OCI-M1 (cell line): ENCODE results near the gene IRF3.

ENCODE experiments used
- DNase-seq: peaks from one replicate; lab custom pipeline; 2025; lab: John Stamatoyannopoulos, UW

IRF3 gene

GRCh38 chr19:49665351-49666119 is at the start of gene IRF3, which contains the start of gene BCL2L12:
Gene IRF3 (minus strand): TSS chr19:49665857. CDS start chr19:49664838, 1,019 bp downstream.
Gene BCL2L12 (plus strand): TSS chr19:49665933. CDS start chr19:49666693, 760 bp downstream.
- DNase-seq, result peak; percentile 99

- DNase-seq, result no peak
These were observed 47.7 kb upstream of the IRF3 start for GRCh38 chr19:49713236-49713845.

GRCh38 chr19:49712397-49712859 is 46.8 kb upstream of the IRF3 start:
- DNase-seq, result peak; percentile 72

GRCh38 chr19:49710372-49710951 is 44.8 kb upstream of the IRF3 start:
- DNase-seq, result no peak

DNA sequence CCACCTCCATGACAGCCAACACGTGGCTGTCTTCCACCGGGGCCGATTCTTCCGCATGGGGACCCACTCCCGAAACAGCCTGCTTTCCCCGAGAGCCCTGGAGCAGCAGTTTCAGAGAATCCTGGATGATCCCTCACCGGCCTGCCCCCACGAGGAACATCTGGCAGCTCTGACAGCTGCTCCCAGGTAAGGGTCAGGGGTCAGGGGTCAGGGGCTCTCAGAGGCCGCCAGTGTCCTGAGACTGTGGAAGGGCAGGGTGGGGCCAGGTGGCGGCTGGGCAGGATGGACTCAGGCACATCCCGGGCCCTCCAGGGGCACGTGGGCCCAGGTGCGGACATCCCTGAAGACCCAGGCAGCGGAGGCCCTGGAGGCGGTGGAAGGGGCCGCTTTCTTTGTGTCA is 40.3 kb upstream of the IRF3 start:
- no peak for DNase-seq

DNA sequence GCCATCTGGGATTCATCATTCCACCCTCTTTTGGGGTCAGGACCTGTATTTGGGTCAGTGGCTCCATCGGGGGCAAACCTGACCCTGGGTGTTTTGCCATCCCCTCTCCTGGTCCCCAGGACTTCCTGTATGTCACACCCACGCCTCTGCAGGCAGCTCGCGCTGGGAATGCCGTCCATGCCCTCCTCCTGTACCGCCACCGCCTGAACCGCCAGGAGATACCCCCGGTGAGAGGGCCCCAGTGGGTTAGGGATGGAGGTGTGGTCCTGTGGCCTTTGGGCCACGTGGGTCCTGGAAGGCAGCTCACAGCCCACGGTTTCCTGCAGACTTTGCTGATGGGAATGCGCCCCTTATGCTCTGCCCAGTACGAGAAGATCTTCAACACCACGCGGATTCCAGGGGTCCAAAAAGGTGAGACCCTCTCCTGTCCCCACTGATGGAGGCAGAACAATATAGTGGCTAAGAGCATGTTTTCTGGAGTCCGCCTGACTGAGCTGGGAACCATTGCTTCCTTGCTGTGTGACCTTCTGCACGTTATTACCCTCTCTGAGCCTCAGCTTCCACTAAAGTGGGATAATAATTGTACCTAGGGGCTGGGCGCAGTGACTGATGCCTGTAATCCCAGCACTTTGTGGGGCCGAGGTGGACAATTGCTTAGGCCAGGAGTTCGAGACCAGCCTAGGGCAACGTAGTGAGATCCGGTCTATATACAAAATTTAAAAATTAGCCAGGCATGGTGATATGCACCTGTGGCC is 39.4 kb upstream of the IRF3 start:
- DNase-seq, result no peak

GRCh38 chr19:49701271-49701786 is 35.7 kb upstream of the IRF3 start:
- DNase-seq, result no peak

- DNase-seq, result no peak
These were observed 34.9 kb upstream of the IRF3 start for GRCh38 chr19:49700563-49700962.

DNA sequence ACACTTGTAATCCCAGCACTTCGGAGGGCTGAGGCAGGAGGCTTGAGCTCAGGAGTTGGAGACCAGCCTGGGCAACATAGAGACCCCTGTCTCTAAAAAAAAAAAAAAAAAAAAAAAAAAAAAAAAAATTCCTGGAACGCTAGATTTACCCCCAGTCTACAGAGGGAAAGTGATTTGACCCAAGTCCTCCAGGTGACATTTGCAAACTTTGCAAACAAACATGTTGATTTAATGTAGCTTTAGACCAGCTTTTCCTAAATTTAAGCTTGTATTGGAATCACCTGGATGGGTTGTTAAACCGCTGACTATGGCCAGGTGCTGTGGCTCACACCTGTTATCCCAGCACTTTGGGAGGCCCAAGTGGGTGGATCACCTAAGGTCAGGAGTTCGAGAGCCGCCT is 33.7 kb upstream of the IRF3 start:
- no peak for DNase-seq

- DNase-seq, result no peak
These were observed 31.2 kb upstream of the IRF3 start for GRCh38 chr19:49696865-49697264.

DNA sequence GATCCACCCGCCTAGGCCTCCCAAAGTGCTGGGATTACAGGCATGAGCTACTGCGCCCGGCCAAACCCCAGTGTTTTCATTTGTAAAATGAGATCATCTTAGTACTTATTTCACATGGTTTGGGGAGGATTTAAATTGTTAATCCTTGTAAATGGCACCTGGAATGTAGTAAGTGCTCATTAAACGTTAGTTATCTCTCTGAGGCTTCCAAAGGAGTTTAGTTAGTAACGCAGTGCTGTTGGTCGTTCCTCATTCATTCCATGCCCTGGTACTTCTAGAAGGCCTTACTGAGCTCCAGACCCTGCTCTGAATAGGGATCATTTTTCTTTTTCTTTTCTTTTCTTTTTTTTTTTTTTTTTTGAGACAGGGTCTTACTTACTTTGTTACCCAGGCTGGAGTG is 30.5 kb upstream of the IRF3 start:
- no peak for DNase-seq

GRCh38 chr19:49692147-49692506 is 26.5 kb upstream of the IRF3 start:
- DNase-seq, result no peak

GRCh38 chr19:49691243-49692146 is 25.8 kb upstream of the IRF3 start:
- DNase-seq, result no peak

GRCh38 chr19:49690656-49691242 is 25.1 kb upstream of the IRF3 start, which contains the start of gene CPT1C:
Gene CPT1C (plus strand): TSS chr19:49691116. CDS start chr19:49692253, 1,137 bp downstream.
- DNase-seq, result no peak

GRCh38 chr19:49690079-49690655 is 24.5 kb upstream of the IRF3 start:
- no peak for DNase-seq

DNA sequence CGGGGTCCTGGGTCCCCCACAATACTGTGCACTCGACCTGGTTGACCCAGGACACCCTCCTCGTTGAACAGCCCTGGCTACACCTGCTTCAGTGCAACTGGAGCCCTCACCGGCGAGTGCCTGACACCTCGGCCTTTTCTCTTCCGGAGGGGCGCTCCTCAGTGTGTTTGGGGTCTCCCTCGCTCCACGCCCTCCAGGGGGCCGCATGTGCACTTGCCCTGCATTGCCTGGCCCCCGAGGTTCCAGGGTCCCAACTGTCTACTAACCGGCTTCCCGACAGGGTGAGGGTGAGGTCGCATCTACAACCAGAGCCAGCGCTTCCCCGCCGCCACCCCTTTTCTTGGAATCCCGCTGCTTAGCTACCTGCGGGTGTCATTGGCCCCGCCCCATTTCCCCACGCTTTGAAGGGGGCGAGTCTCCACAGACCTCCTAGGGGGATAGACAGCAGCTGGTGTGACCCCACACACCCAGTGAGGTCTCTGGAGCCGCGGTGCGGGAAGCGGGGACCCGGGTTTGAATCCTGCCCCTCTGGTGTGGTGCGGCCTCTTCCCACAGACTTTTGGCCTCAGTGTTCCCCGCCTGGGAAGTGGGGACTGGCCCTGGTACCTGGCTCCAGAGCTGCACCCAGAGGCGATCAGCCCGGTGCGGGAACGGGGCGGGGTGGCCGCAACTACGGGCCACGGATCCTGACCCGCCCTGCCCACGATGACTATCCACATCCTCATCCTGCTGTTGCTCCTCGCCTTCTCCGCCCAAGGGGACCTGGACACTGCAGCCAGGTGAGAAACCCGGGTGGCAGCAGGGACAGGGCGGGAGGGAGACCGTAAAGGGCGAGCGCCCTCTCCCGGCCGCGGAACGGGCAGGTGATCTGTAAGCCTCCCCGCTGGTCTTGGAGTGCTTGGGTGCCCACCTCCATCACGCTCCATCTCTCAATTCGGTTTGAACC is 23.7 kb upstream of the IRF3 start, which contains the start of gene ADM5:
ADM5 (plus strand) TSS at position 462 of the 946 bp plus-strand sequence; CDS start at position 706, 244 bp downstream.
- DNase-seq, result no peak

GRCh38 chr19:49688531-49689132 is 23.0 kb upstream of the IRF3 start:
- DNase-seq, result no peak

GRCh38 chr19:49687566-49688316 is 22.1 kb upstream of the IRF3 start:
- no peak for DNase-seq
